Suprapubic skin (tissue), 4 donors: ENCODE results near the gene ACOT2.
"Not testable (repeated sequence)": the region's sequence is repeated elsewhere in the genome, so short reads cannot be mapped to it uniquely, and the experiment has no call there.

Source experiments
- CTCF ChIP-seq, 2 donors: fragments of 200-600 bp in 1 of 2; fragments of 450-650 bp in 1 of 2; sonication (generic) in 1 of 2; IDR thresholded peaks; one replicate each; pipeline ENCODE4 v1.5.1; 2016 to 2019; ENCODE audit warnings: antibody characterized with exemption in 2 of 2, mild to moderate bottlenecking in 1 of 2, moderate library complexity in 1 of 2
- POLR2A ChIP-seq, 2 donors: fragments of 450-650 bp; IDR thresholded peaks; one replicate each; pipeline ENCODE4 v1.6.1; 2017; ENCODE audit warnings: antibody characterized with exemption in 2 of 2, mild to moderate bottlenecking in 2 of 2, moderate library complexity in 2 of 2
- POLR2AphosphoS5 ChIP-seq, 3 donors: sonication (generic); formaldehyde crosslinking; IDR thresholded peaks; one replicate each; pipeline ENCODE4 v1.6.1; 2017; ENCODE audit warnings: antibody characterized with exemption in 3 of 3

- TF ChIP-seq CTCF, POLR2A, POLR2AphosphoS5 (IDR thresholded peaks at IDR 0.05): not testable (repeated sequence)
Measured at GRCh38 chr14:73566431-73566830, 2.6 kb upstream of the ACOT2 start.
